Caco-2 (cell line): ENCODE results near the gene CFAP299. TPM values are rescaled to one million over a fixed set of nuclear protein-coding genes. Genes with fewer than 3 reads are reported as not detected.
"Not testable (repeated sequence)": the region's sequence is repeated elsewhere in the genome, so short reads cannot be mapped to it uniquely, and the experiment has no call there.

Source experiments
- BruUV-seq: library from RNA; stranded (reverse); fragments of 400-500 nt; replicated peaks from 2 replicates; lab custom pipeline; 2021; lab: Mats Ljungman, UMichigan
- CTCF ChIA-PET: fragments of 300-600 bp; sonication (Branson Sonifier 250); formaldehyde crosslinking; loops from one replicate; lab custom pipeline; 2022; ENCODE audit warnings: antibody characterized with exemption; lab: Charles Lee
- POLR2A ChIA-PET: fragments of 300-600 bp; sonication (Branson Sonifier 250); formaldehyde crosslinking; loops from one replicate; lab custom pipeline; 2022; ENCODE audit warnings: antibody characterized with exemption; lab: Charles Lee
- DNase-seq, 2 experiments: peaks; one replicate each; pipeline versions ENCODE4 v3.0.0 to v3.0.0-alpha.2; 2020 to 2022
- H3K27me3 ChIP-seq: replicated peaks from 2 replicates; pipeline ENCODE4 v1.6.0; 2011; ENCODE audit warnings: low read length; ENCODE audit not compliant: control insufficient read depth, insufficient read depth
- H3K36me3 ChIP-seq: 2 replicates; pipeline ENCODE4 v1.5.1; 2011; ENCODE audit warnings: low read length; ENCODE audit not compliant: control insufficient read depth, insufficient read depth
- H3K4me1 ChIP-seq: fragments of 250-450 bp; sonication (Bioruptor Pico); 2 replicates; pipeline ENCODE4 v1.5.1; 2020; ENCODE audit warnings: mild to moderate bottlenecking
- H3K4me3 ChIP-seq: 2 replicates; pipeline ENCODE4 v1.5.1; 2011; ENCODE audit warnings: low read depth, mild to moderate bottlenecking, control low read depth, low read length
- H3K9me3 ChIP-seq: fragments of 250-450 bp; sonication (Bioruptor Pico); 2 replicates; pipeline ENCODE4 v1.5.1; 2020; ENCODE audit warnings: mild to moderate bottlenecking, moderate library complexity
- H3K27ac Mint-ChIP-seq: one replicate; pipeline ENCODE4 v1.8.0; 2022; ENCODE audit warnings: mixed read lengths; ENCODE audit not compliant: unreplicated experiment
- H3K27me3 Mint-ChIP-seq: one replicate; pipeline ENCODE4 v1.8.0; 2022; ENCODE audit warnings: mixed read lengths; ENCODE audit not compliant: insufficient read depth, unreplicated experiment
- H3K36me3 Mint-ChIP-seq: one replicate; pipeline ENCODE4 v1.8.0; 2022; ENCODE audit warnings: mild to moderate bottlenecking, mixed read lengths; ENCODE audit not compliant: insufficient read depth, unreplicated experiment
- H3K4me1 Mint-ChIP-seq: one replicate; pipeline ENCODE4 v1.8.0; 2022; ENCODE audit warnings: low read depth, mixed read lengths; ENCODE audit not compliant: unreplicated experiment
- H3K4me3 Mint-ChIP-seq: one replicate; pipeline ENCODE4 v1.8.0; 2022; ENCODE audit warnings: mild to moderate bottlenecking, moderate library complexity, mixed read lengths; ENCODE audit not compliant: unreplicated experiment
- H3K9me3 Mint-ChIP-seq: one replicate; pipeline ENCODE4 v1.8.0; 2022; ENCODE audit warnings: mixed read lengths; ENCODE audit not compliant: unreplicated experiment
- intact Hi-C: fragments of 100-400 bp; cut with micrococcal nuclease; formaldehyde crosslinking; loops from one replicate; pipeline ENCODE4 v1.10.0; 2022; ENCODE audit not compliant: unreplicated experiment
- total RNA-seq: library from RNA; stranded (reverse); gene quantifications from 2 replicates; pipeline ENCODE4 v1.2.3, GENCODE V29; 2022
- TF ChIP-seq, protein P1 (sequence below), 2 experiments: fragments of 200-600 bp in 1 of 2; IDR thresholded peaks; 1 replicate in 1 of 2; 2 replicates in 1 of 2; pipeline versions ENCODE4 v1.5.1 to v1.8.0; 2011 to 2022; ENCODE audit warnings: antibody characterized with exemption in 1 of 2, control low read depth in 1 of 2, inconsistent platforms in 1 of 2, low read depth in 1 of 2, low read length in 1 of 2, mild to moderate bottlenecking in 1 of 2, moderate library complexity in 1 of 2; ENCODE audit not compliant: insufficient read depth in 1 of 2, severe bottlenecking in 1 of 2, unreplicated experiment in 1 of 2

Gene CFAP299
- total RNA-seq, 1 experiment from 2014 or later, result not detected

DNA sequence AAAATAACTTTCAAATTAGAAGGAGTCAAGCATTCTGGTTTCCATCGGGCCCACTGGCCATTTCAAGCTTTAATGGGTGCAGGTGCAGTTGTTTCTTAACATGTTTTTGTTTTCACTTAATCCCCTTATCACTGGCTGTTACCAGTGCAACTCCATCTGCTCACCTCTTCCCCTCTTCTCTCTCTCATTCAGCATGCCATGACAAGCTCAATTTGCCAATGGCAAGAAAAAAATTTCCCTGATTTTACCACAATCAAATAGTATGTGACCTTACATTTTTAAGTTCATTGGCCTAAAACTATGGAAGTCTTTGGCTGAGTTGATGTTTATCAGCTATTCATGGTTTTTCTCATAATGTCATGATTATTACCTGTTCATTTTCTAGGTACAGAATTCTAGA lies 395.9 kb downstream of the CFAP299 start:
- H3K36me3 ChIP-seq, result no peaks in the 10 kb centered on the region
- TF ChIP-seq, protein P1, sequence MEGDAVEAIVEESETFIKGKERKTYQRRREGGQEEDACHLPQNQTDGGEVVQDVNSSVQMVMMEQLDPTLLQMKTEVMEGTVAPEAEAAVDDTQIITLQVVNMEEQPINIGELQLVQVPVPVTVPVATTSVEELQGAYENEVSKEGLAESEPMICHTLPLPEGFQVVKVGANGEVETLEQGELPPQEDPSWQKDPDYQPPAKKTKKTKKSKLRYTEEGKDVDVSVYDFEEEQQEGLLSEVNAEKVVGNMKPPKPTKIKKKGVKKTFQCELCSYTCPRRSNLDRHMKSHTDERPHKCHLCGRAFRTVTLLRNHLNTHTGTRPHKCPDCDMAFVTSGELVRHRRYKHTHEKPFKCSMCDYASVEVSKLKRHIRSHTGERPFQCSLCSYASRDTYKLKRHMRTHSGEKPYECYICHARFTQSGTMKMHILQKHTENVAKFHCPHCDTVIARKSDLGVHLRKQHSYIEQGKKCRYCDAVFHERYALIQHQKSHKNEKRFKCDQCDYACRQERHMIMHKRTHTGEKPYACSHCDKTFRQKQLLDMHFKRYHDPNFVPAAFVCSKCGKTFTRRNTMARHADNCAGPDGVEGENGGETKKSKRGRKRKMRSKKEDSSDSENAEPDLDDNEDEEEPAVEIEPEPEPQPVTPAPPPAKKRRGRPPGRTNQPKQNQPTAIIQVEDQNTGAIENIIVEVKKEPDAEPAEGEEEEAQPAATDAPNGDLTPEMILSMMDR (IDR thresholded peaks at IDR 0.05; ENCODE audit: insufficient read depth in 1 of 2, low read depth in 1 of 2, low read length in 1 of 2, severe bottlenecking in 1 of 2, unreplicated experiment in 1 of 2), result no peak
- Mint-ChIP-seq H3K4me1 (no peaks in the 10 kb centered on the region), H3K4me3 (no peak overlapping the region), H3K27ac (no peak overlapping the region), H3K9me3 (no peaks in the 10 kb centered on the region), H3K36me3 (no peaks in the 10 kb centered on the region), H3K27me3 (peaks cover 3% of the 10 kb centered on the region)
- BruUV-seq, result no TSS peak
- no peaks in the 10 kb centered on the region for H3K9me3 ChIP-seq
- no peaks in the 10 kb centered on the region for H3K4me1 ChIP-seq
- no peaks in the 10 kb centered on the region for H3K27me3 ChIP-seq
- no peak overlapping the region for H3K4me3 ChIP-seq
- no peak for DNase-seq
- POLR2A ChIA-PET, result no interaction called here
- intact Hi-C loops, result no loop called here
- CTCF ChIA-PET, result no interaction called here

DNA sequence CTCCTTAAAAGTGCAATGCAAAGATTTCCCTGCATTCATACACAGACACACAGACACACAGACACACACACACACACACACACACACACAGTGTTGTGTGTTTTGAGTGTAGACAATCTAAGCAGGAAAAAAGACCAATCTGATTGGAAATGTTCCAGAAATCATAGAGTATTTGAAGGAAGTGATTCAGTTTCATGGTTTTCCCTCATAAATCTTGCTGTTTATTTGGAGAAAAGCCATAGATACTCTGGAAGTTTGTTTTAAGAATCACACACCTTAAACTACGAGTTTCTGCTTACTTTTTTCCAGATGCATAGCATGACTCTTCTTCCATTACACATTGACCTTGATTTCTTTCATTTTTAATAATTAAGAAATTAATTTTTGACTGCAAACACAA lies 396.5 kb downstream of the CFAP299 start:
- Histone ChIP-seq H3K27me3 (no peaks in the 10 kb centered on the region), H3K4me3 (no peak overlapping the region), H3K4me1 (no peaks in the 10 kb centered on the region), H3K9me3 (no peaks in the 10 kb centered on the region), H3K36me3 (no peaks in the 10 kb centered on the region)
- Mint-ChIP-seq H3K27ac (no peak overlapping the region), H3K27me3 (peaks cover 3% of the 10 kb centered on the region), H3K9me3 (no peaks in the 10 kb centered on the region), H3K36me3 (no peaks in the 10 kb centered on the region), H3K4me1 (no peaks in the 10 kb centered on the region), H3K4me3 (no peak overlapping the region)
- no TSS peak for BruUV-seq
- TF ChIP-seq, protein P1 (IDR thresholded peaks at IDR 0.05; ENCODE audit: insufficient read depth in 1 of 2, low read depth in 1 of 2, low read length in 1 of 2, severe bottlenecking in 1 of 2, unreplicated experiment in 1 of 2), result no peak
- intact Hi-C loops, result no loop called here
- no peak for DNase-seq
- CTCF ChIA-PET, result no interaction called here
- POLR2A ChIA-PET, result no interaction called here

DNA sequence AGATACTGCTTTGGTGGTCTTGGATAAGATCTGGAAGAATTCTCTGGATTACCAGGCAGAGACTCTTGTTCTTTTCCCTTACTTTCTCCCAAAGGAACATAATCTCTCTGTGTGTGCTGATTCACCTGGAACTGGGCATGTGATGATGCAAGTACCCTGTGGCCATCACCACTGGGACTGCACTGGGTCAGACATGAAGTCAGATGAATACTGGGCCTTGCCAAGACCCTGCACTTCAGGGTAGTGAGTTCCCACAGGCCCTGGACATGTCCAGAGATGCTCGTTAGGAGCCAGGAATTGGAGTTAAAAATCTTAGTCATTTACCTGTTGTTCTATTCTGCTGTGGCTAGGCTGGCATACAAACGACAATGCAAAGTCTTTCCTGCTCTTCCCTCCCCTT lies 404.8 kb downstream of the CFAP299 start:
- TF ChIP-seq, protein P1 (IDR thresholded peaks at IDR 0.05; ENCODE audit: insufficient read depth in 1 of 2, low read depth in 1 of 2, low read length in 1 of 2, severe bottlenecking in 1 of 2, unreplicated experiment in 1 of 2), result no peak
- Histone ChIP-seq H3K9me3 (no peaks in the 10 kb centered on the region), H3K27me3 (no peaks in the 10 kb centered on the region), H3K4me3 (no peak overlapping the region), H3K4me1 (no peaks in the 10 kb centered on the region), H3K36me3 (no peaks in the 10 kb centered on the region)
- DNase-seq, result no peak
- POLR2A ChIA-PET, result no interaction called here
- Mint-ChIP-seq H3K4me3 (no peak overlapping the region), H3K36me3 (no peaks in the 10 kb centered on the region), H3K9me3 (peaks cover 18% of the 10 kb centered on the region), H3K27me3 (no peaks in the 10 kb centered on the region), H3K4me1 (no peaks in the 10 kb centered on the region), H3K27ac (no peak overlapping the region)
- BruUV-seq, result no TSS peak
- CTCF ChIA-PET, result no interaction called here
- intact Hi-C loops, result no loop called here

DNA sequence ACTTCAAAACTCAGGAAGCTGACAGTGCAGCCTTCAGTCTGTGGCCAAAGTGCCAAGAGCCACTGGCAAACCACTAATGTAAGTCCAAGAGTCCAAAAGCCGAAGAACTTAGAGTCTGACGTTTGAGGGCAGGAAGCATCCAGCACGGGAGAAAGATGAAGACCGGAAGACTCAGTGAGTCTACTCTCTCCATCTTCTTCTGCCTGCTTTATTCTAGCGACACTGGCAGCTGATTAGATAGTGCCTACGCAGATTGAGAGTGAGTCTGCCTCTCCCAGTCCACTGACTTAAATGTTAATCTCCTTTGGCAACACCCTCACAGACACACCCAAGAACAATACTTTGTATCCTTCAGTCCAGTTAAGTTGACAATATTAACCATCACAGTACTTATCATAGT lies 414.0 kb downstream of the CFAP299 start:
- H3K4me3 ChIP-seq, H3K27ac Mint-ChIP-seq, intact Hi-C loops, POLR2A ChIA-PET, H3K4me1 Mint-ChIP-seq, CTCF ChIA-PET, H3K36me3 ChIP-seq, H3K27me3 ChIP-seq, BruUV-seq, DNase-seq, H3K36me3 Mint-ChIP-seq, H3K4me1 ChIP-seq, H3K9me3 Mint-ChIP-seq, H3K9me3 ChIP-seq, H3K27me3 Mint-ChIP-seq, H3K4me3 Mint-ChIP-seq: not testable (repeated sequence)
